Esophagus muscularis mucosa (tissue), 4 donors: ENCODE data around the gene STMND1.

ENCODE experiments used
- EP300 ChIP-seq: sonication (generic); formaldehyde crosslinking; IDR thresholded peaks from one replicate; pipeline ENCODE4 v1.6.1; 2017; ENCODE audit warnings: antibody characterized with exemption
- POLR2A ChIP-seq: fragments of 450-650 bp; IDR thresholded peaks from one replicate; pipeline ENCODE4 v1.6.1; 2017; ENCODE audit warnings: antibody characterized with exemption, moderate library complexity, mild to moderate bottlenecking, low read depth
- POLR2AphosphoS5 ChIP-seq, 2 donors: sonication (generic); formaldehyde crosslinking; IDR thresholded peaks; one replicate each; pipeline ENCODE4 v1.6.1; 2017; ENCODE audit warnings: antibody characterized with exemption in 2 of 2
- TF ChIP-seq, protein P1 (sequence below), 3 experiments: fragments of 200-600 bp in 2 of 3; fragments of 450-650 bp in 1 of 3; sonication (generic) in 2 of 3; IDR thresholded peaks; one replicate each; pipeline ENCODE4 v1.5.1; 2017 to 2019; ENCODE audit warnings: antibody characterized with exemption in 3 of 3, mild to moderate bottlenecking in 2 of 3, moderate library complexity in 1 of 3

DNA sequence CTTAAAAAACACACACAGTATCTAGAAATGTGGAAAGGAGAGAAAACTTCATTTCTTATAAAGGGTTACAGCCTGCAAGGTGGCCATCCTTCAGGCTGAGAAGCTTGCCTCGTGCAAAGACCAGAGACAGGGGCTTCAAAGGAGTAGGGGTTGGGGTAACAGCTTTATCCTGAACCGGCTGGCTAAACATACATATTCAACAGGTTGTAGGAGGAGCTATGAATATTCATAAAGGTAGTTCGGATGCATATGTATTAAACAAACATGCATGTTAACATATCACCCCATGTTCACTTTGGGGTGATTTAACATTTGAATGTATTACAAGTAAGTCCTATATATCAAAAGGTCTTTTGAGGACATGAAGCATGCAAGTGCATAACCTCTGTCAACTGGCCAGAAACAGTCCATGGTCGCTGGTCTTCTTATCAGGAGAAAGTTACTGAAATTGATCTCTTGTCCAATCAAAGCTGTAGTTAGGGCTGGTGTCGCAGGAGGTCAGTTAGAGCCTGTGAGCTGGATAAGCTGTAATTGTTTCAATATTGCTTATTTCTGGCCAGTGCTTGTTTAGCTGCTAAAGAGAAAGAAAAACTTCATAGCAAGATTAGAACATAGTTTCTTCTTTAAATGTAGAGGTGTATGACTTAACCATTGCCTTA is 2.3 kb upstream of the STMND1 start:
- TF ChIP-seq, protein P1, sequence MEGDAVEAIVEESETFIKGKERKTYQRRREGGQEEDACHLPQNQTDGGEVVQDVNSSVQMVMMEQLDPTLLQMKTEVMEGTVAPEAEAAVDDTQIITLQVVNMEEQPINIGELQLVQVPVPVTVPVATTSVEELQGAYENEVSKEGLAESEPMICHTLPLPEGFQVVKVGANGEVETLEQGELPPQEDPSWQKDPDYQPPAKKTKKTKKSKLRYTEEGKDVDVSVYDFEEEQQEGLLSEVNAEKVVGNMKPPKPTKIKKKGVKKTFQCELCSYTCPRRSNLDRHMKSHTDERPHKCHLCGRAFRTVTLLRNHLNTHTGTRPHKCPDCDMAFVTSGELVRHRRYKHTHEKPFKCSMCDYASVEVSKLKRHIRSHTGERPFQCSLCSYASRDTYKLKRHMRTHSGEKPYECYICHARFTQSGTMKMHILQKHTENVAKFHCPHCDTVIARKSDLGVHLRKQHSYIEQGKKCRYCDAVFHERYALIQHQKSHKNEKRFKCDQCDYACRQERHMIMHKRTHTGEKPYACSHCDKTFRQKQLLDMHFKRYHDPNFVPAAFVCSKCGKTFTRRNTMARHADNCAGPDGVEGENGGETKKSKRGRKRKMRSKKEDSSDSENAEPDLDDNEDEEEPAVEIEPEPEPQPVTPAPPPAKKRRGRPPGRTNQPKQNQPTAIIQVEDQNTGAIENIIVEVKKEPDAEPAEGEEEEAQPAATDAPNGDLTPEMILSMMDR (IDR thresholded peaks at IDR 0.05): no peak
- TF ChIP-seq POLR2A (no peak), POLR2AphosphoS5 (IDR thresholded peaks at IDR 0.05) (no peak), EP300 (no peak)
